ENCODE data around the gene MRPL39. TPM values are rescaled to one million over a fixed set of nuclear protein-coding genes. Genes with fewer than 3 reads are reported as not detected.

MRPL39 gene
- total RNA-seq, 1 donor from 2014 or later, result 17.4 TPM

- no peak for DNase-seq (ENCODE audit: low spot score)
Measured at GRCh38 chr21:25536752-25537151, 70.5 kb downstream of the MRPL39 start.

- no peak for DNase-seq (ENCODE audit: low spot score)
Measured at GRCh38 chr21:25535849-25536248, 71.4 kb downstream of the MRPL39 start.

Other genes with a start within 250 kb of the MRPL39 start
- 27.4 TPM for gene JAM2, start 31.8 kb upstream of the MRPL39 start, total RNA-seq
- gene ATP5PF, start 127.4 kb upstream of the MRPL39 start, total RNA-seq, result 104 TPM
- 27.2 TPM for gene GABPA, start 127.5 kb upstream of the MRPL39 start, total RNA-seq